ENCODE measurements around the gene GLT6D1.

Gene GLT6D1

GRCh38 chr9:135584934-135585333, 54.4 kb downstream of the GLT6D1 start:
- DNase-seq (ENCODE audit: low read depth in 2 of 2) = no peak

GRCh38 chr9:135584371-135584770, 55.0 kb downstream of the GLT6D1 start:
- DNase-seq (ENCODE audit: low read depth in 2 of 2) = no peak

GRCh38 chr9:135583688-135584011, 55.7 kb downstream of the GLT6D1 start:
- DNase-seq (ENCODE audit: low read depth in 2 of 2) = no peak

- DNase-seq (ENCODE audit: low read depth in 2 of 2) = no peak
These were observed 56.2 kb downstream of the GLT6D1 start for GRCh38 chr9:135582966-135583687.

GRCh38 chr9:135582541-135582940, 56.8 kb downstream of the GLT6D1 start:
- DNase-seq (ENCODE audit: low read depth in 2 of 2) = no peak

GRCh38 chr9:135581636-135582426, 57.5 kb downstream of the GLT6D1 start:
- no peak for DNase-seq (ENCODE audit: low read depth in 2 of 2)

- no peak for DNase-seq (ENCODE audit: low read depth in 2 of 2)
These were observed 58.5 kb downstream of the GLT6D1 start for GRCh38 chr9:135580664-135581380.

GRCh38 chr9:135579889-135580660, 59.3 kb downstream of the GLT6D1 start:
- no peak for DNase-seq (ENCODE audit: low read depth in 2 of 2)

GRCh38 chr9:135579356-135579755, 60.0 kb downstream of the GLT6D1 start:
- no peak for DNase-seq (ENCODE audit: low read depth in 2 of 2)

- no peak for DNase-seq (ENCODE audit: low read depth in 2 of 2)
These were observed 62.1 kb downstream of the GLT6D1 start for GRCh38 chr9:135577256-135577655.

GRCh38 chr9:135575995-135576631, 63.2 kb downstream of the GLT6D1 start:
- DNase-seq (ENCODE audit: low read depth in 2 of 2) = no peak

GRCh38 chr9:135574943-135575342, 64.4 kb downstream of the GLT6D1 start:
- DNase-seq (ENCODE audit: low read depth in 2 of 2) = no peak

GRCh38 chr9:135574331-135574730, 65.0 kb downstream of the GLT6D1 start:
- no peak for DNase-seq (ENCODE audit: low read depth in 2 of 2)

All from activated CD8-positive, alpha-beta memory T cell treated with anti-CD3 and anti-CD28 coated beads for 4 hours (primary cell).